Left forelimb (tissue), 1 donor: Measurements from ENCODE around the gene ADSS2.
"Not testable (repeated sequence)": the region's sequence is repeated elsewhere in the genome, so short reads cannot be mapped to it uniquely, and the experiment has no call there.

Source experiments
- DNase-seq: peaks from one replicate; pipeline ENCODE4 v3.0.0-alpha.2; 2018; ENCODE audit warnings: low spot score

The ADSS2 gene

GRCh38 chr1:244451539-244451950, at the start of gene ADSS2:
TSS of gene ADSS2 (minus strand) at chr1:244451909. CDS start at chr1:244451817, 92 bp downstream.
- no peak for DNase-seq

DNA sequence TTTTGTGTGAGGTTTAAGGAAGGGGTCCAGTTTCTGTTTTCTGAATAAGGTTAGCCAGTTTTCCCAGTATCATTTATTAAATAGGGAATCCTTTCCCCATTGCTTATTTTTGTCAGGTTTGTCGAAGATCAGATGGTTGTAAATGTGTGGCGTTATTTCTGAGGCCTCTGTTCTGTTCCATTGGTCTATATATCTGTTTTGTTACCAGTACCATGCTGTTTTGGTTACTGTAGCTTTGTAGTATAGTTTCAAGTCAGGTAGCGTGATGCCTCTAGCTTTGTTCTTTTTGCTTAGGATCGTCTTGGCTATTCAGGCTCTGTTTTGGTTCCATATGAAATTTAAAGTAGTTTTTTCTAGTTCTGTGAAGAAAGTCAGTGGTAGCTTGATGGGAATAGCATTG, 48.8 kb upstream of the ADSS2 start:
- not testable (repeated sequence) for DNase-seq

GRCh38 chr1:244499484-244499883, 47.8 kb upstream of the ADSS2 start:
- DNase-seq = not testable (repeated sequence)

DNA sequence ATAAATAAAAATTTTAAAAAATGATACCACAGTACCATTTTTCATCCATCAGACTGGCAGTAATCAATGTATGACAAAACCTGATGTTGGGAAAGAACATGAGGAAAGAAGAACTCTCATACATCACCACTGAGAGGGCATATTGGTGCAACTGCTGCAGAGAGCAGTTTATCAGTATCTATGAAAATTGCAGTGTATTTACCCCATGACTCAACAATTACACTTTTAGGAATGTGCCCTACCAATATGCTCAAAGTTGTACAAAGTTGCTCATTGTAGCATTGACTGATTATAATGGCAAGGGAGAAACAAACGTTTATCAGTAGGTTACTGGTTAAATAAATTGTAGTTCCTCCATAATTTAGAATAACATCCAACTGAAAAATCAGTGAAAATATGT, 46.1 kb upstream of the ADSS2 start:
- no peak for DNase-seq

DNA sequence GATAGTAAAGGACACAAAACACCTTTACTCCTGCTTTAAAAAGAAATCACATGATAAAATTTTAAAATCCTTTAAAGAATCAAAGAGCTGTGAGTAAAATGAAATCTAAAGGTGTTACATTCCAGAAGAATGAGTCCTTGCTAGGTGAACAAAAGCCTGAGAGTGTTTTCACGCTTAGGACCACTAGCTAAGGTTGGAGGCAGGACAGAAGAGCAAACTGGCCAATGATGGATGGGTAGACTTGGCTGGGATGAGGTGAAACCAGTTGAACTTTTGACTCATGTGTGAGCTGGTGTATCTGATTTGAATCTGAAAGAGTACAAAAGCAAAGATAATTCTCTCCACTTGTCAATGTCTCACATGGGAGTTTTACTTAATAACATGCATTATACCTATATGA, 44.5 kb upstream of the ADSS2 start:
- no peak for DNase-seq

DNA sequence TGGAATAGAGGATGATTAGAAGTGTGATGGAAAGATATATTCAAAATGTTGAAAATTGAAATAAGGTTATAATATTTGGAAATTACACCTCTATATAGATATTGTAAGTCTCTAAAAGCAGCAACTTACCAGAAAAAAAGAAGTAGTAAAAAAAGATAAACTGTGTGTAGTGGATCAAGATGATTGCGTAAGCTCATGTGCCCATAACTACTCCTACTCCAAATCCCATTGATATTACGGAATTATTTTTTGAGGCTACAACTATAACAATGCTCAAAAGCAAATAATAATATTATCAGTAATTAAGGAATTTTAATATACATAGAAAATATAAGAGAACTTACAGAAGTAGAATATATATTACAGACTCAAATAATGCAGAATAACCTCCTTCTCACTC, 42.9 kb upstream of the ADSS2 start:
- DNase-seq = no peak

GRCh38 chr1:244484971-244485370, 33.3 kb upstream of the ADSS2 start:
- not testable (repeated sequence) for DNase-seq

DNA sequence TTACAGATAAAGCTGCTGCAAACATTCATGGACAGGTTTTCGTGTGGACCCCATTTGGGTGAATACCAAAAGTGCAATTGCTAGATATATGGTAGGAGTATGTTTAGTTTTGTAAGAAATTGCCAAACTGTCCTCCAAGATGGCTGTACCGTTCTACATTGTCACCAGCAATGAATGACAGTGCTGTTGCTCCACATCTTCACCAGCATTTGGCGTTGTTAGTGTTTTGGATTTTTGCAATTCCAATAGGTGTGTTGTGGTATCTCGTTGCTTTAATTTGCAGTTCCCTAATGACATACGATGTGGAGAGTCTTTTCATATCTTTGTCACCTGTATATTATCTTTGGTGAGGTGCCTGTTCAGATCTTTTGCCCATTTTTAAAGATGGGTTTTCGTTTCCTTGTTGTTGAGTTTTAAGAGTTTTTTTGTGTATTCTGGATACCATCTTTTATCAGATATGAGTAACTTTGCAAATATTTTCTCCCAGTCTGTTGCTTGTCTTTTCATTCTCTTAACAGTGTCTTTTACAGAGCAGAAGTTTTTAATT, 21.4 kb upstream of the ADSS2 start:
- DNase-seq = no peak

DNA sequence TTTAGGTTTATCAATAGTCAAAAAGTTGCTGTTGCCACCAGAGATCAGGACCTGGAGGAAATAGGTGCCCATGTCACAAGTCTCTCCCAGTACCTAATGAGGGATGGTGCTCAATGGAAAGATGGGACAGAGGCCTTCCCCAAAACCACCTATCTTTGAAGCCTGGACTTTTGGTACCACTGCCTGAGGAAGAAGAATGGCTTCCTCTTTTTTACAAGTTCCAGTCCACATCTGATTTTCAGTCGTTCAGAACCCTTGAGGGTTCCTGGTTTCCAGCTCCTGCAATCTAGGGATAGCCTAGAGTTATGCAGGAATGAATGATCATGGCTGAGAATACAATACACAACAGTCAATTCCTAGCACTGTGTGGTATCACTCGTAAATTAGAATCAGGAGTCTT, 15.0 kb upstream of the ADSS2 start:
- DNase-seq = no peak

GRCh38 chr1:244461245-244462071, 9.7 kb upstream of the ADSS2 start, which contains the start of gene CATSPERE:
TSS of gene CATSPERE (plus strand) at chr1:244461273. CDS start at chr1:244461430, 157 bp downstream.
- peak; percentile 89 for DNase-seq

- no peak for DNase-seq
Observed at GRCh38 chr1:244460197-244460596, 8.5 kb upstream of the ADSS2 start.

DNA sequence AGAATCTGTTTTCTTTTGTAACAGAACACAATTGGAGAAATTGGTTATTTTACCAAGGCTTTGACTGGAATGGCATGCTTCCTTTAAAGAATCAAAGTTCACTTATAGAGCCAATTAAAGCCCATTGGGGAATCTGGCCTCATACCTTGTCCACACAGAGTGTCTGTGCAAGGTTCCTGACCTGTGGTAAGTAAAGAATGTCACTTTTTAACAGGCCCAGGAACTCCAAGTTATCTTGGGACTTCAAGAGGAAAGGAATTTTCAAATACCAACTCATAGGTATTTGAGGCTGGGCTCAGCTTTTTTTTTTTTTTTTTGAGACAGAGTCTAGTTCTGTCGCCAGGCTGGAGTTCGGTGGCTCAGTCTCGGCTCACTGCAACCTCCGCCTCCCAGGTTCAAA, 7.1 kb upstream of the ADSS2 start:
- no peak for DNase-seq

- no peak for DNase-seq
Observed at GRCh38 chr1:244456586-244456985, 4.9 kb upstream of the ADSS2 start.

DNA sequence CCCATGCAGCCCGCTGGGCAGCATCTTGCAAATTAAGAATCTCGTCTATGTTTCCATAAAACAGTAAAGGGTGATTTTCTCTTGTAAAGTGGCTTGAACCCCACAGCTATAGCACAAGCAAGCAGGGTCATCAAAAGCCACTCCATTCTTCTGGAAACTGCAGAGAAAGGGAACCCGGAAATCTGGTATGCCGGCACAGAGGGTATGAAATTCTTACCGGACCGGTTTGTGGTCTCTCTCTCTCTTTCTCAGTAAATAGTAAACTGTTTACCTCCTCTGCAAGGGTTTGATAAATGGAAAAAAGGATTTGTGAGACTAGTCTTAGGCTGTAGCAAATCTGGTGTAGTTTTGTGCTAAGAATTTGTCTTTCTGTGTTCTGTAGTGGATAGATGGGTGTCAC, 2.7 kb upstream of the ADSS2 start:
- DNase-seq = no peak

GRCh38 chr1:244451951-244452795, 464 bp upstream of the ADSS2 start:
- DNase-seq = peak; percentile 99

DNA sequence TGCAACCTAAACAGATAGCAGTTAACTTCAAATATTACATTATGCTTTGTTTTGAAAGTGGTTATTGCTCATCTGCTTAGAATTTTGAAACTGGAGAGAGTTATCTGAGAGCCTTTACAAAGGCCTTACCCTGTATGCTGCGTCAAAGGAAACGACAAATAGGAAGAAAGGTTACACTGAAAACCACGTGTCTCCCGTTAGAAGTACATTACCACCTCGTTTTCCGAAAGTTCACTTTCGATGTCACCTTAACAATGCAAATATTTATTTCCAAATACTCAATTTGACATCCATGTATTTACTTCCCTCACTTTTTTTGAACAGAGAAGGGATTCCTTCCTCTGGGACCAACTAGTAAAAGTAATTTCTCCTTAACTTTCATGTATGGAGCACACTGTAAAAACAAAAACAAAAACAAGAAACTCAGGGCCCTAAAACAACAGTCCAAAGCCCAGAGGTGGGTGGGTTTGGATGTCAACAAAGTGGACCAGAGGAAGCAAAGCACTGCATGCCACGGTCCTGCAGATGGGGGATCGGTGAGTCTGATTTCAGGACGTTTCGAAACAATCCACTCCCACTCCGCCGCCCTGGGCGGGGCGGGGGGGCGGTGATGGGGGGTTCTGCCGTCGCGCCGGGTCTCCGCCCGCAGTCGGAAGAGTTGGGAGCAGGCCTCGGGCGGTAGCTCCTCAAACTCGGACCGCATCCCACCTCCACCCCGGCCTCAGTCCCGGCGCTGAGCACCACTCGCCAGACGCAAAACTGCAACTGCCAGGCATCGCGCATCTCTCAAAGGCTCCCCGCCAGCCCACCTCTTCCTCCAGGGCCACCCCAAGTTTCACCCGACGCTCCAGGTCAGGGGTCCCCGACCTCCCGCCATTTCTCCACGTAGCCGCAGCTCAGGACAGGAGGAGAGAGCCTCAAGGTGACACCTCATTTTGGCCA, 841 bp downstream of the ADSS2 start:
- peak; percentile 80 for DNase-seq

- DNase-seq = no peak
Observed at GRCh38 chr1:244449936-244450508, 1.7 kb downstream of the ADSS2 start.

DNA sequence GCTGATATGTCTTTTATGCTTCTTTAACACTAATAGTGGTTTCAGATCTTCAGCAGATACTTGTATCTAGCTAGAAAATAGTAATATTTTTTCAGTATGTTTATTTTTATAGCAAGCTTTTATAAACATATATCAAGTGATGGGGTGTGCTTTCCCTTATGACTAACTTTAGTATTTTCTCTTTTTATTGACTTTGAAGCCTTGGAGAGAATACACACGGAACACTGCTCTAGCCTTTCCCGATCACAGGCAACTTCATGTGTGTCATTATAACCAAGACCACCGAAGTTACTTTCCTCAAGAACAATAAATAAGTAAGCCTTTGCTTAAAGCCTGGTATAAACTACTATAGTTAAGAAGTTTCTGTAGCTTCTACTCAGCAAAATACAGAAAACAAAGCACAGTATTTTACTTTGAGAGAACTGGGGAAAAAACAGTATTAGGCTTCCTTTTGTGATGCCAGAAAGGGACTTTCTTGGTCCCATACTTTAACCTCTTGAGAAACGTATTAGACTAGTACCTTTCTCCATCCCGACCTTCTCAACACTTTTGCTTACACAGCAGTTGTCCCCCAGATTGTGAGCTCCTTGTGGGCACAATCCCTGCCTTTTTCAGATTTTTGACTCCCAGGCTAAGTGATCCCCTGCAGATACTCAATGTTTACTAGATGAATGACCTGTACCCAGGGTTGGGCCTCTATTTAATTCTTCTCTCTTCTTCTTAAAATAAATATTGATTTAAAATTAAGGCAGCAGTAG, 3.3 kb downstream of the ADSS2 start:
- no peak for DNase-seq

DNA sequence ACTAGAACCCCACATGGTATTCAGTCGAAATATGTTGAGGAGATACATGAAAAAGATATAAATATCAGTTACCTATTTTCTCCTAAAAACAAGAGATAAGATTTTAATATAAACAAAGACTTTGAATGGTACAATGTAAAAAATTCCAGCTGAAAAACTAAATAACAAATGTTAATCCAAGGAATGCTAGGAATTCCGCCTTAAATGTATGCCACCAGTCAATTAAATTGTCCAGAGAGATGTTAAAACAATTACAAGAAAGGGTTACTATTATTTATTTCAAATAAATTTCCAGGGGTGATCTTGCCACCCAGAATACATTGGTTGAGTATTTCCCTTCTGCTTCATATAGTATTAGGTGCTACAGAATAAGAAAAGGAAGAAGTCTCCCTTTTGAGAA, 4.2 kb downstream of the ADSS2 start:
- no peak for DNase-seq

DNA sequence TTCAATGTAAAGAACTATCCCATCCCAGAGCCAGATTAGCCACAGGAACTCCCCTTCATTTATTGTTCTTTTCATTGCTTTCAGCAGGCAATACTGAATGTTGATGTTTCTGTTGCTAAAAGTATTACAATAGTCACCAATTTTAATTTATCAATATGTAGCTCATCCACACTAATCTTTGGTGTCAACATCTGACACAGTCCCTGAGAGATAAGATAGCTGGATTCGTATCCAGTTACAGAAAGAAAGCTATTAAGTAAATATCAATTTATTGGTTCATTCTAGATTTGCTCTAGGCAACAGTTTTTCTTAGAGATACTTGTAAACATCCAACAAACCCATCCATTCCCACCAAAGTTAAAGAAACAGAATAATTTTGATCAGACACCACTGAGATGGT, 4.7 kb downstream of the ADSS2 start:
- DNase-seq = no peak
